ENCODE measurements around the gene CPEB3.

CPEB3 gene

DNA sequence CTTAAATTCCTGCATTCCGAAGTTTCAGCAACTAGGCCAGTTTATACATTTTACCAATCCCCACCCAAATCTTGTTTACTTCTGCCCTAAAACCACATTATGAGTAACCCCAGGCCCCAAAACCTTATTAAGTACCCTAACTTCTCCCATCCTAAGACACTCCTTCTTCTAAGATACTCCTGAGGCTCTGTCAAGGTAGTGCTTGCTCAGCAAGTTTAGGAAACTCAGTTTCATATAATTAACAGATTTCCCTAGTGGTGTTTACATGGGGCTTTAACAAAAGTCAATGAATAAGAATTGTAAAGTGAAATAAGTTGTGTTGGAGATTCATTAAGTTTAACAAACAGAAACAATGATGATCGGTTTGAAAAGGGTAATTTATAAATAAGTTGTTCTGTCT is 77.8 kb downstream of the CPEB3 start:
- DNase-seq (ENCODE audit: low read depth), result no peak

DNA sequence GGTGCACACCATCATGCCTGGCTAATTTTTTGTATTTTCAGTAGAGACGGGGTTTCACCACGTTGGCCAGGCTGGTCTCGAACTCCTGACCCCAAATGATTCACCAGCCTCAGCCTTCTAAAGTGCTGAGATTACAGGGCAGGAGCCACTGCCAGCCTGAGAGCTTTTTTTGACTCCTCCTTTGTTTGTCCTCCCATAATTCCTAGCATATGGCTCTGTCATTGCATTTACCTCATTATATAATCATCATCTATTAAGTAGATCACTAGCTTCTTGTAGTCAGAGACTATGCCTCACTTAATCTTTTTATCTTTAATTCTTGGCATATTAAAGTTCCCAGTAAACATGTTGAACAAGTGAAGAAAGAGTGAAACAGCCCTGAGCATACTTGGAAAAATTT is 82.1 kb downstream of the CPEB3 start:
- peak; percentile 3 for DNase-seq (ENCODE audit: low read depth)

DNA sequence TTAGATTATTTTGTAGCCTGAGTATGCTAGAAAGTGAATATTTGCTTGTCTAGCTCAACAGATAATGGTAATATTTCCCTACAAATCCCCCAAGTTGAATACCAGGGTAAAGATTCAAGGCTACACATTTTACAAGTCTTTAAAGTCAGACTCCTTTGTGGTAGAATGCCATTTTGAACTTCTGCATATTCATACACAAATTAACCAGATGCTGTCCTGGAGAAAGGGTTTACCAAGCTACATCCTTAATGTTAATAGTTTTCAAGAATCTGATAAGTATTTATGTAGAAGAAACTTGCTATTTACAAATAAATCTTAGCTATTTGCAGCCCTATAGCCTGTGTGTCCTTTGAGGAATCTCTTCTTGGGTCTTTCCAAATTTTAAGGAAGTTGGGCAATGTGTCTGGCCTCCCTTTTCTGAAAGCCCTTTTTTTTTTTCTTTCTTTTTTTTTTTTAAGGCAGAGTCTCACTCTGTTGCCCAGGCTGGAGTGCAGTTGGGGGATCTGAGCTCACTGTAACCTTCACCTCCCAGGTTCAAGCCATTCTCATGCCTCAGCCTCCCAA is 82.6 kb downstream of the CPEB3 start:
- no peak for DNase-seq (ENCODE audit: low read depth)

DNA sequence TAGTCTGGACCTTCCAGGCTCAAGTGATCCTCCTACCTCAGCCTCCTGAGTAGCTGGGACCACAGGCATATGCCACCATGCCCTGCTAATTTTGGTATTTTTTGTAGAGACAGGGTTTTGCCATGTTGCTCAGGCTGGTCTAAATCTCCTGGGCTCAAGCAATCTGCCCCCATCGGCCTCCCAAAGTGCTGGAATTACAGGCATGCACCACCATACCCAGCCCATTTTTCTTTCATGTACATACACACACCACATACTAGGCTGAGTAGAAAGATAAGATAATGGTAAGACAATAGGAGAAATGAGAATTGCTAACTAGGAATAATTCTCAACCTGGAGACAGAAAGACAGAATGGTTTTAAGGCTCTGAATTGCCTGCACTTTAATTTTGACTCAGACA is 83.8 kb downstream of the CPEB3 start:
- no peak for DNase-seq (ENCODE audit: low read depth)

DNA sequence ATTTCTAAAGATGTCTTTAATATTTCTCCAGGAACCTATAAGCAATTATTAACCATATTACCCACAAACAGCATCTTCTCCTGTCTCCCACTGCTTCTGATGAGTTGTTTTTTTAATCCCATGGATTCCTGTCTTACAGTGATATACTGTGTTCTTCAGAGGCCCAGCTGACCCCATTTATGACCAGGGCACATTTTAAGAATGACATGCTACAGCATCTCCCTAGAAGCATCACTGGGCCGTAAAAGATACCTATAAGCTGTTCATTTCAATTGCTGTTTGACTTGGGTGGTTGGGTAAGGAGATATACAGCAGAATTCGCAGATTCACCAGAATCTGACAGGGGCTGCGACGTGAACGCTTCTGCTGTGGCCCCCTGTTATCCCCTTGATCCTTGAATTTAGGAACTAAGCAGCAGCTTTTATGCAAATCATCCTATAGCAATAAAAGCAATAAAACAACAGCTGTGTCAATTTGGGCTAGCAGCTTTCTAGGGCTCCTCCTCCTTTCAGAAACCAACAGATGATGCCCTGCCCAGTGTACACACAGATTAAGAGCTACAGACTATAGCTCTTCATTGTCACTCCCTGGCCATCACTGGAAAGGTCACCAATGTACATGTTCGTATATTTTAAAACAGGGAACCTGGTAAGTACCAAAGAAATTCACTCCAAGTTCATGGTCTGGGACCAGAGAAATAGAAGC is 86.8 kb downstream of the CPEB3 start:
- no peak for DNase-seq (ENCODE audit: low read depth)

DNA sequence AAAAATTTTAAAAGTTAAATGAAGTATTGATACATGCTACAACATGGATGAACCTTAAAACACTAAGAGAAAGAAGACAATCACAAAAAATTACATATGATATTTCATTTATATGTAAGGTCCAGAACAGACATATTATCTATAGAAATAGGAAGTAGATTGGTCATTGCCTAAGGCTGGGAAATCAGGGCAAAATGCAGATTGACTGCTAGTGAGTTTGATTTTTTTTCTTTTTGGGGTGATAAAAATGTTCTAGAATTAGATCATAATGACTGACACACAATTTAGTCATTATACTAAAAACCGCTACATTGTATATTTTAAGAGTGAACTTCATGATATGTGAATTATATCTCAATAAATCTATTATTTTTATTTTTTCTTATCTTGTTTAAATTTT is 88.3 kb downstream of the CPEB3 start:
- DNase-seq (ENCODE audit: low read depth), result no peak

DNA sequence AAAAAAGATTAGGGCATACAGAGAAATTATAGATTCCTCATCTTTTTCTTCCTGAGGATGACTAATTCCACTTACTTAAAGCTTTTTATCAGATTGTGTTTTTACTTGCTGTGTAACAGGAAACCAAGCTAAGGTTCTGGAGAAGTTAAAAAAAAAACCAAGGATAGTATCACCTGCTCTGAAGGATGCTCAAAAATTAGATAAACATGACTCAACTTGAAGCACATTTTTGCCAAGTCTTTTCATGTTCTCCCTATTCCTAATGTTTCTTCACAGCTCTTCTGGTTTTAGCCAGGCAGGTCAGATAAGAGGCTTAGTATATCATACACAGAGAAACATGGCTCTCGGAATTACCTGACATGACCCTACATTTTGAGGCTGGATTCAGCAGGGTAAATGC is 90.3 kb downstream of the CPEB3 start:
- no peak for DNase-seq (ENCODE audit: low read depth)

DNA sequence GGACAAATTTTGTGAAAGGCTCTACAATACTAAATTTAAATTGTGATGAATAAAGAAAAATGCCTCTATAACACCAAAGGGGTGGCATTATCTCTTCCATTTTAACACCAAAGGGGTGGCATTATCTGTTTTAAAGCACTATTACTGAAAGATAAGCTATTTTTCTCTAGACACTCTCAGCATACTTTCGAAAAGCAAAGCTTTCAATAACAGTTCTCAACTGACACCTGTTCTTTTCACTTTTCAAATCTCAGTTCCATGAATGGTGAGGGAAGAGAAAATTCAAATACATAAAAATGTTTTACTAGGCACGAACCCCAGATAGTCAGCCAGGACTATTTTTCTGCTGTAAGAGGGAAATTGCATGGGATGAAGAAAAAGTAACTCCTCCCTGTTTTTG is 103.8 kb downstream of the CPEB3 start:
- DNase-seq (ENCODE audit: low read depth), result no peak

DNA sequence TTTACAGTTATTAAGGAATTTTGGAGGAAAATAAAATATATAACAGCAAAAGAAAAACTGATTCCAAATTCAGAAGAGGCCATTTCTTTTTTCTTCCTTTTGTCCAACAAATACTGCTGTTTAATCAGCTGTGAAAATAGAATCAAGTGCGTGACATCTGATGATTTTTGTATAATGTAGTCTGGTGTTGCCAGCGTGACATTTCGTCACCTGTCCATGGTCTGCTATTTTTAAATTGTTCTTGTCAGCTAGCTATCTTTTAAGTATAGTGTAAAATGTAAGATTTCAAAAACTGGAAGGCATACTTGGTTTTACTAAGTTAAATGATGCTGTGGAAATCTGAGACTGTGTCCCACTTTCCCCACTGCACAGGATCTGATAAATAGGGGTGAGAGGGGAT is 105.9 kb downstream of the CPEB3 start:
- DNase-seq (ENCODE audit: low read depth), result no peak

DNA sequence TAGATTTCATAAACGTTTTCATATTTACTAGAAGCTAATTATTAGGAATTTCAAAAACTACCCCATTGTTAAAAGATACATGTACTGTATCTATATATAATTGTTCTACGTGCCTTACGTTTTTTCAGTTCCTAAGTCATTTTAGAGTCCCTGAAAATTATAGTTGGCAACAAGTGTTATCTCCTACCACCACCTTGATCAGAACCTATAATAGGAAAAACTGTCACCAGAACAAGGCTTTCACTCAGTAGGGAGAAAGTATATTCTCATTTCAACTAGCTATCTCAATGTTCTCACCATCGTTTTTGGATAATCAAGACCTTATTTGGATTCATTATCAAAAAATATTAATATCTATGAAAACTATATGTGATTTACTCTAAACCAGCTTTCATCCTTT is 107.7 kb downstream of the CPEB3 start:
- no peak for DNase-seq (ENCODE audit: low read depth)

DNA sequence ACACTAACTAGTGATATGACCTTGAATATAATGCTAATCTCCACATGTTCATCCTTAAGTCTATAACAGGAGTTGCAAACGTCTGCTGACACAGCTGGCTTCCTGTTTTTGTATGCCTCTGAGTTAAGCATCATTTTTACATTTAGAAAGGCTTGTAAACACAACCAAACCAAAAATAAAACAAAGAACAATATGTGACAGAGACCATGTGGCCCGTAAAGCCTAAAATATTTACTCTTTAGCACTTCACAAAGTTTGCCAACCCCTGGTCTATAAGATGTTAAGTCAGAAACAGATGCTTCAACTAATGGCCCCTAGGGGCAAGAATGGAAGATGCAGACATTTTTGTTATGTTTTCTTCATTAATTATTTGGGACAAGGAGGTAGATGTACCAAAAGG is 109.3 kb downstream of the CPEB3 start:
- no peak for DNase-seq (ENCODE audit: low read depth)

DNA sequence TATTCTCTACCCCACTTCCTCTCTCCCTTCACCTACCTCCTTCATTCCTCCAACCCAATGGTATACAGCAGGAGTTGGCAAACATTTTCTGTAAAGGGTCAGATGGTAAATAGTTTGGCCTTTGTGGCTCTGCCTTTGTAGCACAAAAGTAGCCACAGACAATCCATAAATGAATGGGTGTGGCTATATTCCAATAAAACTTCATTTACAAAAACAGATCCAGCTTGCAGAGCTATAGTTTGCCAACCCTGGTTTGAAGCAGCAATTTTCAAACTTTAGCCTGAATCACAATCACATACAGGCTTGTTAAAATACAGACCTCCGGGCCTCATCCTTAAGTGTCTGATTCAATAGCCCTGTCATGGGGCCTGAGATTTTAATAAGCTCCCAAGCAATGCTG is 110.5 kb downstream of the CPEB3 start:
- no peak for DNase-seq (ENCODE audit: low read depth)

DNA sequence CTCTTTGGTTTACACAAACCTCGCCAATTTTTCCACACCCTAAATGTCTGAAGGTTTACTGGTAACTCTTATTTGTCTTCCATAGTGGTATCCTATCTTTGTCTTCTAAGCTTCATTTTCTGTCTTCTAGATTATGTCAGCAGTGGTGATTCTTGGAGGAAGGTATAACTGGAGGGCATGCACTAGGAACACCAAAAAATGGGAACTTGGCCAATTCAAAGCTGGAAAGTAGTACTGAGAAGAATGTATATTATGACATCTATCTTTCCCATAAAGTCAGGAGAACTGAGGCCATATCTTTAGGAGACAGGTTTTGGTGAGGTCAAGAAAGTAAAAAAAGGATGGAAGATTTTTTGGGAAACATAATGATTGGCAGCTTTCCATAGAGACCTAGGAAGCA is 113.3 kb downstream of the CPEB3 start:
- DNase-seq (ENCODE audit: low read depth), result no peak

DNA sequence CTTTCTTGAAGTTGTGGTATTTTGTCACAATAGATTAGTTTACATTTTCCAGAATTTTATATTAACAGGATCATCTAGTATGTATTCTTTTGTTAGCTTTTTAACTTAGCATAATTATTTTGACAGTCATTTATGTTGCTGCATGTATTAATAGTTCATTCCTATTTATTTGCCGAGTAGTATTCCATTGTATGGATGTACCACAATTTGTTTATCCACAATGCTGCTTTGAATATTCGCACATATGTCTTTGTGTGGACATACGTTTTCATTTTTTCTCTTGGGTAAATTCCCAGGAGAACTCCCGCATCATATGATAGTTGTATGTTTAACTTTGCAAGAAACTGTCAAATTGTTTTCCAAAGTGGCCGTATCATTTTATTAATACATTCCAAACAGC is 115.7 kb downstream of the CPEB3 start:
- no peak for DNase-seq (ENCODE audit: low read depth)

DNA sequence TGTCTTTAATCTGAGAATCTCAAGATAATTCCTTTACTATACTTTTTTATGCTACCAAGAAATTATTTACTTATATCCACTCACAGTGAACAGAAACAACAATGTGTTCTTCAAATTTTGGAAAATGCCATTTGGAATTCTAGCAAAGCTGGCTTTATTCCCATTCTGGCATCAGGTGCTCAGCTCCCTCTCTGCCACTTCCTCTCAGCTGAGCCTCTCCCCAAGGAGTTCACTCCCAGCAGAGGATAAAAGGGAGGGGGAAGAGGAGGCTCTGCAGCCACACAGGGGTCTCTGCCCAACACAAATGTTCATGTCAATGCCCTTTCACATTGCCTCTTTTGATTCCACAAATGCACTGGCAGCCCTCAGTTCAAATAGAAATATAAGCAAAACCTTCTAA is 116.9 kb downstream of the CPEB3 start:
- DNase-seq (ENCODE audit: low read depth), result no peak

DNA sequence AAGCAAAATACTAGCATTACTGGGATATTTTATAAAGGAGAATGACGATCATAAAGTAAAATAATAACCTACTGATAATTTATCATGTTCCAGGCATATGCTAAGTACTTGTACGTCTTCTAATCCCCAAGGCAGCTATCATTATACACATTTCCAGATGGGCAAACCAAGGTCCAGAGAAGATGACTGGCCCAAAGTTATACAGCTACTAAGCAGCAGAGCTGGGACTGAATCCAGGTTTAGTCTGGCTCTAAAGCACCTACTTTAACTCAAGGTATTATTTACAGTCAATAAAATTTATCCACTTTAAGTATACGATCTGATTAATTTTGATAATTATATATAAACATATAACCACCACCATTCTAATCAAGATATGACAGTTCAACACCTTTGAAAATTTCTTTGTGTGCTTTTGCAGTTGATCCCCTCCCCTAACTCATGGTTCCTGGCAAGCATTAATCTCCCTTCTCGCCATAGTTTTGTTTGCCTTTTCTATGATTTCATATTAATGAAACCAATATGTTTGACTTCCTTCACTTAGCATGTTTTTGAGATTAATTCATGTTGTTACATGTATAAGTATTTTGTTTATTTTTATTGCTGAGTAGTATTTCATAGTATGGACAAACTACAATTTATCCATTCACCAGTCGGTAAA is 126.7 kb downstream of the CPEB3 start:
- no peak for DNase-seq (ENCODE audit: low read depth)

DNA sequence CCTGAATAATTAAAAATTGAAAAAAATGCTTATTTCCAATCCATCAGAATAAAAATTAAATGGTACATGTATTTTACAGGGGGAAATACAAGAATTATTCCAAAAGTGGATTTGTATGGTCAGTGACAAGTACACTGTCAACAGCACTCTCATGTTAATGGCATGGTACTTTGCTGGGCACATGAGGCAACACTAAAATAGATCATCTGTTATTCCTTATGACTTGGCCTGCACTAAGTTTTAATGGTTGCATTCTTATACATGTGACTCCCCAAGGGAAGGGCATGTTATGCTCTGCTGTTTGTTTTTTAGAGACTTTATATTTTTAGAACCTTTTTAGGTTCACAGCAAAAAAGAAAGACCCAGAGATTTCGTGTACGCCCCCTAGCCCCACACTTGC is 128.3 kb downstream of the CPEB3 start:
- no peak for DNase-seq (ENCODE audit: low read depth)

DNA sequence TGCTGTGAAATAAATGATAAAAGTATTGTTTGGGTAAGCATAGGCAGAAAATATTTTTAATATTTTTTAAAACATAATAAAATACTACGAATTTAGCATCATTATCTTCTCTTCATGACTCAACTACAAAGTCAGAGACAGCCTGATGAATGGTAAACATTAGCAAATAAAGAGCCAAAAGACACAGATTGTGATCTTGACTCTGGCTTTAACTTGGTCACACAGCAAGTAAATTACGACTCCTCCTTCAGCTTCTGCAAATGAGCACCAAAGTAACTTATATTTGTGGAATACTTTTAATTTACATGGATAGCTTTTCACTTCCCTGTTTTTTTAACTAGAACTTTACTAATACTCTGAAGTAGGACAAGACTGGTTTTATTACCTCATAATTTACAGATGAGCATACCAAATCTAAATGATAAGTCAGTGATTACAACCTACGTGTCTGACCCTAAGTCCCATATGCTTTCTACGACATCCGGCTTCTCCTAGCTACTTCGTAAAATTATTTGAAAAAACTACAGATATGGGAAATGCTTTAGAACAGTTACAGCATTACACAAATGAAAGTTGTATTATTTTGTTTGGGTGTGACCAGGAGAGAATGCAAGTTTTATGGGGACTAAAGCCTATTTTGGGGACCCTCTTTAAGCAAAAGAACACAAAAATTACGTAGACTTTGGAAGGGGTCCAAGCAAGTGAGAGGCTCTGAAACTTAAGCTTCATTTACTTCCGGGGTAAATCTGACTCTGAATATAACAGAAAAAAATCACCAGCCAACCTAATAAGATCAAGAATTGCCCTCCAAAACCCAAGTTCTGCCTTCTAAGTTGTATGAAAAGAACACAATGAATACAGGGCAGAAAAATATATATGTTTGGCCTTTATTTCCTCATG is 133.8 kb downstream of the CPEB3 start:
- DNase-seq (ENCODE audit: low read depth), result no peak

DNA sequence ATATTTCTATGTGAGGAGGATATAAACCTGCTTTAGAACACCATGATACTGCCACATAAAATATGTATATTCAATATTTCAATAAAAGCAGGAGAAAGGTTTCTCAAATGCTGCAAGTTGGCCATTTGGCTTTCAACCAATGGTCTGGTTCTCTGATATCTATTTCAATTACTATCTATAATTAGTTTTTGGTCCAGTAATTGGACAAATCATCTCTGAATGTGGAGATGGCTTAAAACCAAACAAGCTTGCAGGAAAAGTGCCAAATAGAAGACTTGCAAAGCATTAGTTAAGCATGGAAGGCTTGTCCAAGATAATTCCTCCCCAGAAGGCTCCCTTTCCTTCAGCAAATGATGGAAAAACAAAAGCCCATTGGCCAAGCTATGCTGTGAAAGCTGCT is 140.1 kb downstream of the CPEB3 start:
- DNase-seq (ENCODE audit: low read depth), result no peak

DNA sequence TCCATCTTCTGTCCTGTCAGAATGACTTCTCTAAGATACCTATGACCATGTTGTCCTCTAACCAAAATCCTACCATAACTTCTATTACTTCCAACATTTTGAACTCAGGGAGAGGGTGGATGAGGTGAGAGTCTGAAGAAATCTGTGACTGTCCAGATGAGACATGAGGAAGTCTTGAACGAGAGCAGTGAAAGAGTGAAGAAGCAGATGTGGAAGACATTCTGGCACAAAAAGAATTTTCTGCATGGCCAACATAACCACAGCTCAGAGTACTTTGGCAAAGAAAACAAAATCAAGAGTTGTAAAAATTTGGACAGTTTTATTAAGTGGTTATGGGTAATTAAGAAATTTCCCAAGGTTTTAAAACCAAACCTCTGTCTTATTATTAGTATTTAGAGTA is 141.6 kb downstream of the CPEB3 start:
- no peak for DNase-seq (ENCODE audit: low read depth)

DNA sequence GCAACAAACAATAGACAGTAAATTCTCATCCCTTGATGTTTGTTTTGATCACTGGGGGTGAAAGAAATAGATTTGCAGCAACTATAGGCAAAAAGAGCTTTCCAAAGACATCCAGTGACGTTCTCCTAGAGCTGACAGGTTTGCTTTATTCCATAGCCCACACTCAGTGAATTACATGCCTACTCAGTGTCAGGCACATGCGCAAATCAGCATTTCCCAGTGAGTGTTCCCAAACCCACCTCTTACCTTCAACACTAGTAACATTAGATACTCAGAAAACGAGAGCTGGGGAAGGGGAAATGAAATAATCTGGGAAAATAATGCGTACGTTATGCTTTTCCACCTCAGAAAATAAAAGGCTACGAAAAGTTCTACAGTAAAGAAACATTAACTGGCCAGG is 144.1 kb downstream of the CPEB3 start:
- DNase-seq (ENCODE audit: low read depth), result no peak

DNA sequence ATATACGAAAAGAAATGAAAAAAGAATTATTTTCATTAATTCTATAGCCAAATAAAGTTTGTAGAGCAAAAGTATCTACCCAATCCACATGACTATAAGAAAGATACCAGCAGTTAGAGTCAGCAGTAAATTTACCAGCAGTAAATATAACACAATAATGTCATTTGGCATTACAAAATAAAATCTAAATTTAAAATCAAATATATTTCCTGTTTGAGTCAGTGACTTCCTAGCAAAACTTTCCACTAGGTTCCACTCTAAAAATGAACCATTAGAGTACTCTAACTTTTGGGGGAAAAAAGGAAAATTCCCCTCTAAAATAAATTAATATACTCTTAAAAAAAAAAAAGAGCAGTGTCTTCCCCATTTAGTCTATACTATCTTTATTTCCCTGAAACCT is 144.8 kb downstream of the CPEB3 start:
- DNase-seq (ENCODE audit: low read depth), result no peak

DNA sequence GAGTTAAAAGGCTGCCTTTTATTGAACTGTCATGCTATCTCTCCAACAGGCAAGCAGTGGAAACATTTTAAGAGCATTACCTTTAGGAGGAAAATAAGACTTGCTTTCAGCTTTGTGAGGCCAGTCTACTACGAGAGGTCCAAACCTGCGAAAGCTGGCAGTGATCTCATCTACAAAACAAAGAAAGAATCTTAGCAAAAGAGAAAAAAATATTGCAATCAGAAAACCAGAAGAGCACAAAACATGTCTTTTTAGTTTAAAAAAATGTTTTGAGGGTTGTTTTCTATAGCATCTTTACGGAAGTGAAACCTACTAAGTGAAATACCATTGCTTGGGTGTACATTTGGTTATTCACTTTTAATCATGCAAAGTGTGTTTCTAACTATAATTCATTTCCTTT is 147.9 kb downstream of the CPEB3 start:
- no peak for DNase-seq (ENCODE audit: low read depth)

All from GM04503 (cell line).